ENCODE results near the gene SF3B6. TPM values are rescaled to one million over a fixed set of nuclear protein-coding genes. Genes with fewer than 3 reads are reported as not detected.
A peak's percentile ranks its signal among the peaks of the same experiment; 100 is the strongest.

SF3B6 gene
- total and polyA plus RNA-seq, 9 of the 15 experiments (the other 6 are each of a cell fraction or from before 2014, with no cell fraction given) = 146 to 591 (median 295) TPM

GRCh38 chr2:24123195-24123921 lies 47.2 kb upstream of the SF3B6 start, which contains the start of the genes FAM228B and PFN4 (continued):
- TF ChIP-seq ZNF449 (CRISPR knock-in tag; IDR thresholded peaks at IDR 0.05) (no peak), VEZF1 (CRISPR knock-in tag; IDR thresholded peaks at IDR 0.05) (peak; percentile 44; the same call in 1 of the 2 replicates), BCOR (IDR thresholded peaks at IDR 0.05) (no peak), ZNF324 (CRISPR knock-in tag; IDR thresholded peaks at IDR 0.05) (no peak), KHSRP (IDR thresholded peaks at IDR 0.05) (no peak), POLR3A (IDR thresholded peaks at IDR 0.05; ENCODE audit: borderline replicate concordance, extremely low read depth, insufficient read depth, insufficient read length) (no peak), ZZZ3 (IDR thresholded peaks at IDR 0.05) (no peak), SAFB2 (IDR thresholded peaks at IDR 0.05; ENCODE audit: borderline replicate concordance, low read depth, low read length, severe bottlenecking) (no peak), RBM22 (IDR thresholded peaks at IDR 0.05; ENCODE audit: low read depth, low read length, poor library complexity, severe bottlenecking) (no peak), SRF (CRISPR knock-in tag; IDR thresholded peaks at IDR 0.05) (peak in 1 of 2 experiments; percentile 13; a peak in 1 of 4 replicates), BCL6 (CRISPR knock-in tag; IDR thresholded peaks at IDR 0.05) (no peak), GABPA (tag; conservative IDR thresholded peaks at IDR 0.05; ENCODE audit: low read depth) (peak; percentile 63), KLF10 (CRISPR knock-in tag; IDR thresholded peaks at IDR 0.05) (no peak), L3MBTL2 (IDR thresholded peaks at IDR 0.05) (peak; percentile 81), TBL1XR1 (IDR thresholded peaks at IDR 0.05; ENCODE audit: low read length in 2 of 2) (no peak; a peak in 1 of 4 replicates), ZNF316 (IDR thresholded peaks at IDR 0.05) (no peak), ZNF589 (CRISPR knock-in tag; IDR thresholded peaks at IDR 0.05; ENCODE audit: low read depth) (no peak), RFX7 (CRISPR knock-in tag; IDR thresholded peaks at IDR 0.05) (no peak), NFXL1 (CRISPR knock-in tag; IDR thresholded peaks at IDR 0.05) (no peak), CBFA2T3 (IDR thresholded peaks at IDR 0.05) (no peak), ZNF274 (IDR thresholded peaks at IDR 0.05; ENCODE audit: borderline replicate concordance, low read depth, low read length) (no peak), STAT5B (CRISPR knock-in tag; IDR thresholded peaks at IDR 0.05) (no peak), RNF219 (CRISPR knock-in tag; IDR thresholded peaks at IDR 0.05) (no peak), EP400 (IDR thresholded peaks at IDR 0.05) (peak; percentile 70; the same call in 1 of the 2 replicates), RBM25 (IDR thresholded peaks at IDR 0.05; ENCODE audit: low read depth, low read length, severe bottlenecking) (peak; percentile 92)

Data from K562 (cell line).